Large intestine (tissue), 3 donors: ENCODE measurements around the gene VRK3. TPM values are rescaled to one million over a fixed set of nuclear protein-coding genes. Genes with fewer than 3 reads are reported as not detected.
A peak's percentile ranks its signal among the peaks of the same experiment; 100 is the strongest.

Experiments
- DNase-seq, 2 donors: peaks; one replicate each; pipeline versions ENCODE4 v3.0.0 to v3.0.0-alpha.2; 2013
- H3K27ac ChIP-seq: one replicate; pipeline ENCODE4 v1.5.1; 2013; ENCODE audit warnings: low read length
- H3K27me3 ChIP-seq: 2 replicates; pipeline ENCODE4 v1.6.1; 2013; ENCODE audit warnings: low read length; ENCODE audit not compliant: control insufficient read depth, insufficient read depth
- H3K36me3 ChIP-seq: 2 replicates; pipeline ENCODE4 v1.6.1; 2013; ENCODE audit warnings: low read length; ENCODE audit not compliant: control insufficient read depth, insufficient read depth
- H3K4me1 ChIP-seq: one replicate; pipeline ENCODE4 v1.6.1; 2013; ENCODE audit warnings: low read length; ENCODE audit not compliant: control insufficient read depth, insufficient read depth
- H3K4me3 ChIP-seq: one replicate; pipeline ENCODE4 v1.5.1; 2013; ENCODE audit warnings: low read length
- H3K9me3 ChIP-seq: one replicate; pipeline ENCODE4 v1.6.1; 2013; ENCODE audit warnings: mild to moderate bottlenecking, low read depth, low read length, moderate library complexity; ENCODE audit not compliant: control insufficient read depth
- WGBS: methylation state at CpG from one replicate; pipeline ENCODE4 v1.1.5; 2013; ENCODE audit warnings: low lambda C conversion rate; ENCODE audit not compliant: insufficient coverage; 5-methylcytosine and 5-hydroxymethylcytosine counted together
- polyA plus RNA-seq: library from polyadenylated mRNA; unstranded; fragments of 120-200 nt; gene quantifications from one replicate; pipeline ENCODE4 v1.2.1, GENCODE V29; 2013

The VRK3 gene
- polyA plus RNA-seq, 1 donor = 52.9 TPM

DNA sequence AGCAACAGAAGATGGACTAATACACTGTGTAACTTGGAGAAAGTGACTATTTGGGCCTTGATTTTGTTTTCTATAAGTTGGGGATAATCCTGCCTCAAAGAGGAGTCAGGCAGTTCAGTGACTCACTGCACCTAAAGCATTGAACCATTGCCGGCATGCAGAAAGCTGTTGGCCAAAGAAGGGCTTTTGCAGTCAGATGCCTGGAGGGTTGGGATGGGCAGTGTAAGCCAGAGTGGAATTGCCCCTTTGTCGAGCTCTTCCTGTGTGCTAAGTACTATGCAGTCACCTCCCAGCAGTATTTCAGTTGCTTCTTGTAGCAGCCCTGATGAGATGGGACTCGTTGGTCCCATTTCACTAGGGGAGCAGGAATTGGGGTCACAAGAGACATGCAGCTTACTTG is 11.7 kb upstream of the VRK3 start:
- H3K4me1 ChIP-seq = peaks cover 8% of the 10 kb centered on the region
- peaks cover 80% of the 10 kb centered on the region for H3K36me3 ChIP-seq
- H3K27me3 ChIP-seq = no peaks in the 10 kb centered on the region
- DNase-seq = no peak
- peaks cover 4% of the 10 kb centered on the region for H3K9me3 ChIP-seq
- no peak overlapping the region for H3K4me3 ChIP-seq
- no peak overlapping the region for H3K27ac ChIP-seq
- WGBS = no CpG with 5 or more reads among the region's 3 CpGs

DNA sequence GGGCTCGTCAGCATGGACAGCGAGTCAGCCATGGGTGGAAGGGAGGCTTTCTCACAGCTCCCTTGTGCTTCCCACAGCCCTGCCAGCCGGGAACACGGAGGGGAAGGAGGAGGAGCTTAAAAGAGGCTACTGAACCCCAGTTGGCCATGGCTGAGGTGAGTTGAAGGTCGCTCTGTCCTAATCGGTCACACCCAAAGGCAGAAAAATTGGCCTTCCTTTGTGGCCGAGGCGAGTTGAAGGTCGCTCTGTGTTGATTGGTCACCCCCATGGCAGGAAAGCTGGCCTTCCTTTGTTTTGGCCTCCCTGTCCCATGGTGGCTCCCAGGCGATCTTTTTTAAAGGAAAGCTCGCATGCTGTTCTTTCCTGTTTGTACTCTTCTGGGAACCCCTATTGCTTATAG is 5.8 kb upstream of the VRK3 start:
- Histone ChIP-seq H3K9me3 (no peaks in the 10 kb centered on the region), H3K4me1 (peaks cover 5% of the 10 kb centered on the region), H3K36me3 (peaks cover 51% of the 10 kb centered on the region), H3K27me3 (no peaks in the 10 kb centered on the region), H3K4me3 (no peak overlapping the region), H3K27ac (no peak overlapping the region)
- no peak for DNase-seq
- WGBS = 83% methylated on average over 1 of the region's 11 CpGs

DNA sequence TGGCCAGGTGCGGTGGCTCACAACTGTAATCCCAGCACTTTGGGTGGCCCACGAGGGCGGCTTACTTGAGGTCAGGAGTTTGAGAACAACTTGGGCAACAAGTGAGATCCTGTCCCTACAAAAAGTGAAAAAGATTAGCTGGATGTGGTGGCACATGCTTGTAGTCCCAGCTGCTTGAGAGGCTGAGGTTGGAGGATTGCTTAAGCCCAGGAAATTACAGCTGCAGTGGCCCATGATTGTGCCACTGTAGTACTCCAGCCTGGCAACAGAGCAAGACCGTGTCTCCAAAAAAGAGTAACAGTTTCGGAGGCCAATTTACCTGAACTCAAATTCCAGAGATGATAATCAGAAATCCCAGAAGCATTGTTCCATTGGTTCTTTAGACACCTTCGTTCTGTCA is 5.1 kb upstream of the VRK3 start:
- no peak overlapping the region for H3K4me3 ChIP-seq
- H3K36me3 ChIP-seq = peaks cover 45% of the 10 kb centered on the region
- no peaks in the 10 kb centered on the region for H3K9me3 ChIP-seq
- no CpG with 5 or more reads among the region's 6 CpGs for WGBS
- H3K27ac ChIP-seq = no peak overlapping the region
- peaks cover 5% of the 10 kb centered on the region for H3K4me1 ChIP-seq
- no peaks in the 10 kb centered on the region for H3K27me3 ChIP-seq
- DNase-seq = no peak

DNA sequence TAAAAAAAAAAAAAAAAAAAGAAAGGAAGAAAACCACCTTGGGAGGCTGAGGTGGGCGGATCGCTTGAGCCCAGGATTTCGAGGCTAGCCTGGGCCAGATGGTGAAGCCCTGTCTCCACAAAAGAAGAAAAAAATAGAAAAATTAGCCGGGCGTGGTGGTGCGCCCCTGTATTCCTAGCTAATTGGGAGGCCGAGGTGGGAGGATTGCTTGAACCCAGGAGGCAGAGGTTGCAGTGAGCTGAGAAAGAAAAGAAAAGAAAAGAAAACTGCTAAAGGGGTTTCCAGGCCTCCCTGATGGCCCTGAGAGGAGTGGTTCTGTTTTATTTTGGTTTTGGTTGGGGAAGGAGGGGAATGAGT is 1.4 kb upstream of the VRK3 start:
- peak overlapping the region; percentile 78 for H3K4me3 ChIP-seq
- H3K4me1 ChIP-seq = peaks cover 34% of the 10 kb centered on the region
- no peak for DNase-seq
- no CpG with 5 or more reads among the region's 7 CpGs for WGBS
- H3K36me3 ChIP-seq = peaks cover 15% of the 10 kb centered on the region
- no peak overlapping the region for H3K27ac ChIP-seq
- H3K9me3 ChIP-seq = no peaks in the 10 kb centered on the region
- no peaks in the 10 kb centered on the region for H3K27me3 ChIP-seq

DNA sequence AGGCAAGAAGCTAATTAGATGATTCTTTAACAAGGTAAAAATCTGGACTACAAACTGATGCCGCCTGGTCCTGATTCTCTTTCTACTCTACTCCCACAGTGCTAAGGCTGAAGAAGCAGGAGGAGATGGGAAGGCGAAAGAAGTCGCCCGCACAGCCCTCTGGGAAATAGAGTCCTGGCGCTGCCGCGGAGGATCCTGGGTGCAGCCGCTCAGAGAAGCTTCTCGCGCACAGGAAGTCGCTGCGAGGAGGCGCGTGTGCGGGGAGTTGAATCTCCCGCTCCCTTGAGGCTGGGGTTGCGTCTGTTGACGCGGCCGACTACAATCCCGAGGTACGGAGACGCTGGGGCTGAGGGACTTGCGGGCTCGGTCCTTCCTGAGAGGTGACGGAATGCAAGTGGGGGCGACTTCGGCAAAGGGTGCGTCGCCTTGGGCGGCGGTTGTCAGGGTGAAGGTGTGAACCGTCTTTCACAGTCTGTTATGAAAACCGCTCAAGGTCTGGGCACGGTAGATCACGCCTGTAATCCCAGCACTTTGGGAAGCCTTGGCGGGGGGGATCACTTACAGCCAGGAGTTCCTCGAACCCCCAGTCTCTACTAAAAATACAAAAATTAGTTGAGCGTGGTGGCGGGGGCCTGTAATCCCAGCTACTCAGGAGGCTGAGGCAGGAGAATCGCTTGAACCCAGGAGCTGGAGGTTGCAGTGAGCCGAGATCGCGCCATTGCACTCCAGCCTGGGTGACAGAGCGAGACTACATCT is 800 bp upstream of the VRK3 start, which contains the start of gene ZNF473:
ZNF473 (plus strand) TSS at position 212 of the 756 bp plus-strand sequence. CDS start 5,078 bp downstream, outside the sequence.
- no CpG with 5 or more reads among the region's 45 CpGs for WGBS
- peak; percentile 95 to 99 for DNase-seq
- peaks cover 39% of the 10 kb centered on the region for H3K4me1 ChIP-seq
- peak within 1 kb of the TSS; percentile 98 for H3K27ac ChIP-seq
- peak within 1 kb of the TSS; percentile 96 for H3K4me3 ChIP-seq
- H3K36me3 ChIP-seq = peaks cover 9% of the 10 kb centered on the region
- H3K9me3 ChIP-seq = no peaks in the 10 kb centered on the region
- no peaks in the 10 kb centered on the region for H3K27me3 ChIP-seq

DNA sequence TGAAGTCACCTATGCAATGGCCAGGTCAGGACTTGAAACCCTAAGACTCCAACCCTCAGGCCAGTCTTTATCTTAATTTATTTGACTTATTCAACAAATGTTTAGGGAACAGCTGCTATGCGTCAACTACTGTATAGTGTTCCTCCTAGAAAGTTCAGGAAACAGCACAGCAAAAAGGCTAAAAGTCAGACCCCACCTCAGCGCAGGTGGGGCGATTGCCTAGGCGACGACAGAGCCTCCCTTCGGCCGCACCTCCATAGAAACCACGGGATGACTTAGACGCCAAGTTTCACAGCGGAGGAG is 502 bp downstream of the VRK3 start:
- no CpG with 5 or more reads among the region's 10 CpGs for WGBS
- Histone ChIP-seq H3K36me3 (peaks cover 3% of the 10 kb centered on the region), H3K4me3 (peak overlapping the region; percentile 96), H3K27me3 (no peaks in the 10 kb centered on the region), H3K4me1 (peaks cover 48% of the 10 kb centered on the region), H3K9me3 (no peaks in the 10 kb centered on the region), H3K27ac (peak overlapping the region; percentile 98)
- no peak for DNase-seq

DNA sequence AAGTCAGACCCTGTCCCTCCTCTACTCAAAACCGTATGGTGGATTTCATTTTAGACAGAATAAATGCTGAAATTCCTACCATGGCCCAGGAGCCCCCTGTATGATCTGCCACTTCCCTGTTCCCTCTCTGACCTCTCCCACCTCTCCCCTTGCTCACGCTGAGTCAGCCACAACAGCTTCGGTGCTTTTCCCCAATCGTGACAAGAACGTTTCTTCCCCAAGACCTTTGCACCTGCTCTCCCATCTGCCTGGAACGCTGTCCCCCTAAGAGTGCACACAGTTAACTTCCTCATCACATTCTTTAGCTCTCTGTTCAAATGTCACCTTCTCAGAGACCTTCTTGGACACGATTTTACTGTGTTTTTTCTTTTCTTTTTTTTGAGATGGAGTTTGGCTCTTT is 2.3 kb downstream of the VRK3 start:
- peak overlapping the region; percentile 98 for H3K27ac ChIP-seq
- H3K27me3 ChIP-seq = no peaks in the 10 kb centered on the region
- H3K4me3 ChIP-seq = no peak overlapping the region
- peaks cover 15% of the 10 kb centered on the region for H3K36me3 ChIP-seq
- no peaks in the 10 kb centered on the region for H3K9me3 ChIP-seq
- peak; percentile 78 to 90 for DNase-seq
- 0% methylated on average over 1 of the region's 7 CpGs for WGBS
- H3K4me1 ChIP-seq = peaks cover 52% of the 10 kb centered on the region

DNA sequence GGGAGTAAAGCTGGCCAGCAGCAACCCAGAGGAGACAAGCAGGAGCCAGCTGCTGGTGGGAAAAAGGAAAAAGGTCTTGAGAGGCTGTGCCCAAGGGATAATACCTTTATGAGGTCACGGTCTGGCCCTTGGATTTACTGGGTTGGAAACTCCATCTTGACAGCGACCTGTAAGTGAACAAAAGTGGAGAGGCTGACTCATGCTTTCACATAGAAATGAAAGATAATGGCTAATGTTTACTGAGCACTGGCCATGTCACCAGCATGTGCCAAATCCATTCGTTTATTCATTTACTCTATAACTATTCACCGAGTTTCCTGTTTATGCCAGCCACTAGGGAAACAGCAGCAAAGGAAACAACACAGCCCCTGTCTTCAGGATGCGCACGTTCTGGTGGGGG is 4.7 kb downstream of the VRK3 start:
- no peak overlapping the region for H3K4me3 ChIP-seq
- no peaks in the 10 kb centered on the region for H3K27me3 ChIP-seq
- DNase-seq = peak in 1 of 2 donors; percentile 60
- no peaks in the 10 kb centered on the region for H3K9me3 ChIP-seq
- H3K4me1 ChIP-seq = peaks cover 47% of the 10 kb centered on the region
- H3K27ac ChIP-seq = peak overlapping the region; percentile 98
- 80% methylated on average over 1 of the region's 6 CpGs for WGBS
- H3K36me3 ChIP-seq = peaks cover 30% of the 10 kb centered on the region

DNA sequence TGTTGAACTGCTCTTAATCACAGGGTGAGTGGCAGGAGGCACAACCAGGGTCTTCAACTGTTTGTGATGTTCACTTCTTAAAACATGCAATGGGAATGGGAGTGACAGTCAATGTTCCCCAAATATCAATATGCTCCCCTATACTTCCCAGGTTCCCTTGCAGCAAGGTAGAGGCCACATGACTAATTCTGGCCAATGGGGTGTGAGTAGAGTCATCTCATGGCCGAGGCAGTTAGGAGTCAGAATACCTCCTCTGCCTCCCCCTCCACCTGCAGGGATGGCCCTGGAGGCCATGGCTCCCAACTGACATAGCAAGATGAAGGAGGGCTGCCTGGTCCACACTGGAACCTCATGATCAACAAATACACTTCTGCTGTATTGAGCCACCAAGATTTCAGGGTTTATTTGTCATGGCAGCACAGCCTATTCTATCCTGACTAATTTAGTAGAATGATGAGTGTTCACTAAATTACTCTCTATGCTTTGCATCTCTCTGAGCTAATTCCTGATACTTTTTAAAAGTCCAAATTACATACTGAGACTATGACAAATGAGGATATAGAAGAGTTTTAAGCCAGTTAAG is 8.9 kb downstream of the VRK3 start:
- peaks cover 55% of the 10 kb centered on the region for H3K36me3 ChIP-seq
- WGBS = no CpG with 5 or more reads among the region's 1 CpG
- H3K9me3 ChIP-seq = no peaks in the 10 kb centered on the region
- no peaks in the 10 kb centered on the region for H3K27me3 ChIP-seq
- H3K27ac ChIP-seq = no peak overlapping the region
- no peak overlapping the region for H3K4me3 ChIP-seq
- no peak for DNase-seq
- peaks cover 17% of the 10 kb centered on the region for H3K4me1 ChIP-seq

DNA sequence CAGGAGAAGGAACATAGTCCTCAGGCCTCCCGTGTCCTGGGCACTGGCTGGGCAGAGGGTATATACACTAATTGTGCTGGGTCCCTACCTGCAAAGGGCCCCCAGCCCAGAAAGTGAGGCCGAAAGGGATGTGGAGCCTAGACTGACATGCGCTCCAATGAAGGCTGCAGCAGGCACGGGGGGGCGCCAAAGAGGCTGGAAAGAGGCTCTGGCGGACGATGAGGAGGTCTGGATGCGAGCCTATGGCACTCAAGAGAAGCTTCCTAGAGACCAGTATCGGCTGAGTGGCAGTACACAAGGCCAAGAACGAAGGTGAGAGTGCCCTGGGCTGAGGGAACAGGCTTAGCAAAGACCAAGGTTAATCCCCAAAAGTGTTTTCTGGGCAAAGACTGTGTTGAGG is 16.6 kb downstream of the VRK3 start:
- no peaks in the 10 kb centered on the region for H3K4me1 ChIP-seq
- no CpG with 5 or more reads among the region's 10 CpGs for WGBS
- peaks cover 70% of the 10 kb centered on the region for H3K36me3 ChIP-seq
- no peak overlapping the region for H3K27ac ChIP-seq
- no peaks in the 10 kb centered on the region for H3K9me3 ChIP-seq
- no peak for DNase-seq
- no peak overlapping the region for H3K4me3 ChIP-seq
- H3K27me3 ChIP-seq = no peaks in the 10 kb centered on the region

DNA sequence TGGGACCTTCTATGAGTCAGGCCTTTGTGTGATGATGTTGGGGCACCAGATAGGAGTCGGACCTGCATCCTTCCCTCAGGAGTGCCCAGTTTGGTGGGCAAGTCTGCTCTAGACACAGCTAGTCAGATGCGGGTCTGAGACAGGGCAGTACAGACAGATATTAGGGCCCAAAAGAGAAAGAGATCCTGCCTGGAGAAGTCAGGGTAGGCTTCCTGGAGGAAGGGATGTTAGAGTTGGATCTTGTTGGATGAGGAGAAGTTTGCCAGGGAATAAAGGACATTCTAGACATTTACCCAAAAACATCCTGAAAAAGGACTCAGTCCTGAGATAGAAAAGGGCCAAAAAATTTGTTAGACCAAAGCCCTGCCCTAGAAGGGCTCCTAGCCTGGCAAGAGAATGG is 17.2 kb downstream of the VRK3 start:
- no peaks in the 10 kb centered on the region for H3K4me1 ChIP-seq
- no peak overlapping the region for H3K27ac ChIP-seq
- H3K4me3 ChIP-seq = no peak overlapping the region
- H3K27me3 ChIP-seq = no peaks in the 10 kb centered on the region
- DNase-seq = no peak
- peaks cover 72% of the 10 kb centered on the region for H3K36me3 ChIP-seq
- WGBS = no CpG with 5 or more reads among the region's 2 CpGs
- H3K9me3 ChIP-seq = no peaks in the 10 kb centered on the region
